Stimulated activated CD8-positive, alpha-beta memory T cell treated with anti-CD3 and anti-CD28 coated beads, Interleukin-2, amount 100 ng/mL, for 48 hours (primary cell): ENCODE measurements around the gene COL16A1.

ENCODE experiments used
- DNase-seq, 2 donors: peaks; one replicate each; pipeline ENCODE4 v3.0.0-alpha.2; 2020; ENCODE audit warnings: low read depth in 2 of 2

Gene COL16A1

DNA sequence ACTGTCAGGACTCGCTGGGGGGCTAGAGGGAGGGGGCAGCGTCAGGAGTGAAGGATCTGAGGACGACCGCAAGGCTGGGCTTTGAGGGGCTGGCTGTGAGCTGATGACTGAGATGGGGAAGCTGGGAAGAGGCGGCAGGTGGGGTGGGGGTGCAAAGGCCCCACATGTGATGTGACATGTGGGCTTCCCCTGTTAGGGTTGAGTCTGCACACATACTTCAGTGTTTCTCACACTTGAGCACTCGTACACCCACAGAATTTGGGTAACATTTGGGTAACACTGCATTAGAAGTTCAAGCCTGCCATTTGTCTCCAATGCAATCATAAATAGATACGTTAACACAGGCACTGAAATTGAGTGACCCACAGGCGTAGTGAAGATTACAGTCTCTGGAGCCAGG is 16.2 kb downstream of the COL16A1 start:
- no peak for DNase-seq

GRCh38 chr1:31685795-31686194 is 18.0 kb downstream of the COL16A1 start:
- no peak for DNase-seq

- DNase-seq = no peak
These were observed 19.8 kb downstream of the COL16A1 start for GRCh38 chr1:31683997-31684396.

- DNase-seq = no peak
These were observed 22.4 kb downstream of the COL16A1 start for GRCh38 chr1:31681415-31681814.

- DNase-seq = no peak
These were observed 24.1 kb downstream of the COL16A1 start for GRCh38 chr1:31679676-31680230.

- DNase-seq = no peak
These were observed 24.7 kb downstream of the COL16A1 start for GRCh38 chr1:31679091-31679490.

- no peak for DNase-seq
These were observed 25.1 kb downstream of the COL16A1 start for GRCh38 chr1:31678681-31679080.

DNA sequence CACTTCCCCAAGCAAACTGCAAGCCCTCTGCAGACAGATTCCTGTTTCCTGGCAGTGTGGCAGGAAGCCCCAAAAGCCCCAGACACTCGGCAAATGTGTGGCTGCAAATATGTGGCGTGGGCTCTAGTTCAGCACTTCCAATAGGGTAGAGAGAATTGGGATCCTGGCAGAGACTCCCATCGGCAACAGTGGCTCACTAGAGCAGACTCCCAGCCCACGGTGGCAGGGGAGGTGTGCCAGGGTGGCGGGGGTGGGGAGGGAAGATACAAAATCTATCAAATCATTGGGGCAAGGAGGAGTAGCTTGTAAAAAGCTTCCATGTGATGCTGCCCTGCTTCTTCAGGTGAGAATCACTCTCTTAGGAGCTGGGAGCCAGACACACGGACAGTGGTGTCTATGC is 25.9 kb downstream of the COL16A1 start:
- DNase-seq = no peak

DNA sequence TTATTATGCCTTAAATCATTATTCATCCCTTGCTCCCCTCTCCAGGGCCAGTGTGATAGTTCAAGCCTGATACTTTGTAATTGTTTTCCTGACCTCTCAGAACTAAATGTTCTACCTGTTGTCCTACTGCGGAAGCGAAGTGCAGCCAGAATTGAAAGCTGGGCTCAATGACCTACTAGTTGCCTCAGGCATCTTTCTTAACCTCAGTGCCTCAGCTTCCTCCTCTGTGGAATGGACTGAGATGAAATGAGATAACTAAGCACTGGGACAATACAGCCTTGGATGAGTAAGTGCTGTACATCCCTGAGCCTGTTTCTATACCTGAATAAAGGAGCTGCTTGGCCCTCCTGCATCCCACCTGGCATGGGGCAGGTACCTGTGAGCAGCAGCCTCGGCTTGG is 26.4 kb downstream of the COL16A1 start:
- DNase-seq = no peak

GRCh38 chr1:31675756-31676155 is 28.1 kb downstream of the COL16A1 start:
- DNase-seq = no peak

DNA sequence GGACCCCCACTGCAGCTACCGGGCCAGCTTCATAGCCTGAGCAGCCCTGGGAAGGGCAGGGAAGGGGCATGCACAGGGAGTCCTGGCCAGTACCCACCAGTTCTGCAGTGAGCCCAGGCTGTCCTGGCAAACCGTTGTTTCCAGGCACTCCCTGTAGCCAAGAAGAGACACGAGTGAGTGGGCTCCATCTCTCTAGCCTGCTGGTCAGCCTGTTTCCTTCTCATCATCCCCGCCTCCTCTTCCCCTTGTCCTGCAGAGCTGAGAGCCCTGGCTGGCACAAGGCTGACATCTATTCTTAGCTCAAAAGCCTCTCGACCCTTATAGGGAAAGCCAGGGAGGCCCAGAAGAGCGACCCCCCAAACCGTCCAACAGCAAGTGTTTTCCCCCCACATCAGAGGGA is 28.7 kb downstream of the COL16A1 start:
- DNase-seq = no peak

GRCh38 chr1:31674626-31675025 is 29.2 kb downstream of the COL16A1 start:
- no peak for DNase-seq

GRCh38 chr1:31673433-31673832 is 30.4 kb downstream of the COL16A1 start:
- DNase-seq = no peak

GRCh38 chr1:31672986-31673385 is 30.8 kb downstream of the COL16A1 start:
- no peak for DNase-seq

- DNase-seq = no peak
These were observed 32.1 kb downstream of the COL16A1 start for GRCh38 chr1:31671561-31672201.

GRCh38 chr1:31671147-31671546 is 32.7 kb downstream of the COL16A1 start:
- DNase-seq = no peak

GRCh38 chr1:31670593-31670964 is 33.2 kb downstream of the COL16A1 start:
- no peak for DNase-seq

GRCh38 chr1:31669786-31670592 is 33.8 kb downstream of the COL16A1 start:
- peak in 1 of 2 donors; percentile 5 for DNase-seq

- DNase-seq = no peak
These were observed 34.4 kb downstream of the COL16A1 start for GRCh38 chr1:31669433-31669785.

- DNase-seq = no peak
These were observed 35.4 kb downstream of the COL16A1 start for GRCh38 chr1:31668303-31668883.

DNA sequence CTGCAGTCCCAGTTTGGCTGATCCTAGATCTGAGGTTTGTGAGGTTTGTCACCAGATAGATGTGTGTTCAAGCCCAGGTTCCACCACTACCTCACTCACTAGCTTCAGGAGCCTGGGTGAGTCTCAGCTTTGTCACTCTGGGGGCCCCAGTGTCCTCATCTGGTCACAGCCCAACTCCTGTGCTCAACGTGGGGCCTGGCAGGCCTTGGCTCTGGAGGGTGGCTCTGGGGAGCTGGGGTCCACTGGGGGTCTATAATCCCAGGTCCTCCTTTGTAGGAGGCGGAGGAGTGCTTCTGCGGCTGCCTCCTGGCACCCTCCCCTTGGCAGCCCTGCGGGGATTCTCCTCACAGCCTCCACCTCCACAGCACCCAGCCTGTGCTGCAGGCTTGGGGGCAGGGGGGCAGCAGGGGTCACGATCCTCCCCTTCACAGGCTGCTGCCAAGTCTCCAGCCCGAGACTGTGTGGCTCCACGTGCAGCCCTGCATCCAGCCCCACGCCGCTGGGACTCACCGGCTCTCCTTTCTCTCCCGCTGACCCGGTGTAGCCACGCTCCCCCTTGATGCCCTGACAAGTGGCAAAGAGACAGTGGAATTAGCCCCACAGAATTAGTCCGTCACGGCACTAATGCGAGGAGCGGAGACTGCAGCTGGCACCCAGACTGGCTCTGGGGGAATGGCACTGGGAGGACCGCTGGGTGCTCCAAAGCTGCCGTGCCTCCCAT is 36.6 kb downstream of the COL16A1 start:
- no peak for DNase-seq

GRCh38 chr1:31666263-31666963 is 37.4 kb downstream of the COL16A1 start:
- DNase-seq = no peak
